SKM-1 treated with dmso at 0.1 percent for 144 hours (cell line): Measurements from ENCODE around the gene EPHB3.

Source experiments
- DNase-seq: peaks from one replicate; lab custom pipeline; 2025; ENCODE audit not compliant: unreplicated experiment; lab: John Stamatoyannopoulos, UW

EPHB3 gene

GRCh38 chr3:184579513-184579912, 17.9 kb downstream of the EPHB3 start:
- DNase-seq, result no peak

GRCh38 chr3:184580376-184580775, 18.8 kb downstream of the EPHB3 start:
- DNase-seq, result no peak

GRCh38 chr3:184581331-184581855, 19.8 kb downstream of the EPHB3 start:
- DNase-seq, result no peak

- no peak for DNase-seq
These were observed 21.3 kb downstream of the EPHB3 start for GRCh38 chr3:184582646-184583577.

GRCh38 chr3:184583578-184584451, 22.2 kb downstream of the EPHB3 start:
- DNase-seq, result peak; percentile 26

GRCh38 chr3:184584464-184584891, 22.9 kb downstream of the EPHB3 start:
- DNase-seq, result no peak

- DNase-seq, result no peak
These were observed 24.0 kb downstream of the EPHB3 start for GRCh38 chr3:184585545-184585944.

- DNase-seq, result peak; percentile 89
These were observed 25.3 kb downstream of the EPHB3 start for GRCh38 chr3:184586851-184587250.

GRCh38 chr3:184588776-184589175, 27.2 kb downstream of the EPHB3 start:
- no peak for DNase-seq

- DNase-seq, result no peak
These were observed 29.2 kb downstream of the EPHB3 start for GRCh38 chr3:184590795-184591194.

- no peak for DNase-seq
These were observed 30.2 kb downstream of the EPHB3 start for GRCh38 chr3:184591789-184592188.

GRCh38 chr3:184592371-184593219, 31.0 kb downstream of the EPHB3 start:
- no peak for DNase-seq

- no peak for DNase-seq
These were observed 31.8 kb downstream of the EPHB3 start for GRCh38 chr3:184593220-184593927.

- no peak for DNase-seq
These were observed 32.3 kb downstream of the EPHB3 start for GRCh38 chr3:184593928-184594303.

- DNase-seq, result no peak
These were observed 32.9 kb downstream of the EPHB3 start for GRCh38 chr3:184594371-184595001.

GRCh38 chr3:184595726-184596125, 34.1 kb downstream of the EPHB3 start:
- DNase-seq, result no peak

GRCh38 chr3:184596233-184596632, 34.6 kb downstream of the EPHB3 start:
- DNase-seq, result no peak

GRCh38 chr3:184596886-184597575, 35.4 kb downstream of the EPHB3 start:
- no peak for DNase-seq
